Activated CD8-positive, alpha-beta memory T cell treated with anti-CD3 and anti-CD28 coated beads, Interleukin-2, amount 10 ng/mL, durations not matched to agents 7 days and 5 days (primary cell): ENCODE data around the gene PPP2R5C. TPM values are rescaled to one million over a fixed set of nuclear protein-coding genes. Genes with fewer than 3 reads are reported as not detected.
A peak's percentile ranks its signal among the peaks of the same experiment; 100 is the strongest.

Experiments used
- ATAC-seq: fragments of 150-1000 bp; cut with Tn5 transposase; one replicate; pipeline ENCODE4 v1.10.0; 2021; ENCODE audit warnings: moderate library complexity
- CTCF ChIA-PET: fragments of 350-600 bp; sonication (Branson Sonifier 250); formaldehyde crosslinking; loops from one replicate; lab custom pipeline; 2021; ENCODE audit warnings: antibody characterized with exemption; lab: Charles Lee
- DNase-seq: peaks from one replicate; pipeline ENCODE4 v3.0.0-alpha.2; 2020
- H3K27ac Mint-ChIP-seq: one replicate; pipeline ENCODE4 v1.8.0; 2021; ENCODE audit warnings: mild to moderate bottlenecking, mixed read lengths
- H3K27me3 Mint-ChIP-seq: one replicate; pipeline ENCODE4 v1.8.0; 2021; ENCODE audit warnings: mixed read lengths
- H3K36me3 Mint-ChIP-seq: one replicate; pipeline ENCODE4 v1.8.0; 2021; ENCODE audit warnings: mild to moderate bottlenecking, mixed read lengths
- H3K4me1 Mint-ChIP-seq: one replicate; pipeline ENCODE4 v1.8.0; 2021; ENCODE audit warnings: mixed read lengths
- H3K4me3 Mint-ChIP-seq: one replicate; pipeline ENCODE4 v1.8.0; 2021; ENCODE audit warnings: mild to moderate bottlenecking, moderate library complexity, mixed read lengths
- H3K9me3 Mint-ChIP-seq: one replicate; pipeline ENCODE4 v1.8.0; 2022; ENCODE audit warnings: low read depth, mixed read lengths
- total RNA-seq, 2 experiments: library from RNA; stranded (reverse); gene quantifications; one replicate each; pipeline ENCODE4 v1.2.3, GENCODE V29; 2021

The PPP2R5C gene
- total RNA-seq, 2 experiments from 2014 or later, result 213 to 234 TPM

GRCh38 chr14:101948666-101949216 lies 187.2 kb downstream of the PPP2R5C start:
- Mint-ChIP-seq H3K9me3 (no peaks in the 10 kb centered on the region), H3K27me3 (peaks cover 18% of the 10 kb centered on the region), H3K4me1 (peaks cover 15% of the 10 kb centered on the region), H3K36me3 (no peaks in the 10 kb centered on the region), H3K4me3 (peak overlapping the region; percentile 84), H3K27ac (peak overlapping the region; percentile 94)
- CTCF ChIA-PET, result interaction anchor here (1.0 to 2.4 kb wide), 9 partner anchors 9 to 366 kb away, joined by 3 to 22 read pairs (median 6); no protein-coding TSS in a partner anchor
- DNase-seq, result no peak
- ATAC-seq, result no peak

- Mint-ChIP-seq H3K36me3 (no peaks in the 10 kb centered on the region), H3K4me3 (no peak overlapping the region), H3K4me1 (peaks cover 15% of the 10 kb centered on the region), H3K27me3 (peaks cover 8% of the 10 kb centered on the region), H3K27ac (no peak overlapping the region), H3K9me3 (no peaks in the 10 kb centered on the region)
- CTCF ChIA-PET, result interaction anchor here (0.7 to 1.9 kb wide), 2 partner anchors 10 to 965 kb away, joined by 3 to 6 read pairs; no protein-coding TSS in a partner anchor
- ATAC-seq (no peak), DNase-seq (no peak)
Observed at GRCh38 chr14:101950100-101950499, 188.6 kb downstream of the PPP2R5C start.

- Mint-ChIP-seq H3K27ac (no peak overlapping the region), H3K36me3 (no peaks in the 10 kb centered on the region), H3K27me3 (peaks cover 3% of the 10 kb centered on the region), H3K4me1 (peaks cover 15% of the 10 kb centered on the region), H3K4me3 (no peak overlapping the region), H3K9me3 (no peaks in the 10 kb centered on the region)
- no peak for DNase-seq
- ATAC-seq, result no peak
- CTCF ChIA-PET, result interaction anchor here (1.0 to 1.9 kb wide), 2 partner anchors 9 to 33 kb away, joined by 3 to 6 read pairs; no protein-coding TSS in a partner anchor
Observed at GRCh38 chr14:101950516-101951215, 189.2 kb downstream of the PPP2R5C start.

GRCh38 chr14:101953151-101953550 lies 191.6 kb downstream of the PPP2R5C start:
- H3K27ac Mint-ChIP-seq, result no peak overlapping the region
- H3K36me3 Mint-ChIP-seq, result no peaks in the 10 kb centered on the region

GRCh38 chr14:101954501-101954900 lies 193.0 kb downstream of the PPP2R5C start:
- Mint-ChIP-seq H3K4me1 (peaks cover under 1% of the 10 kb centered on the region), H3K4me3 (no peak overlapping the region), H3K27me3 (no peaks in the 10 kb centered on the region), H3K9me3 (no peaks in the 10 kb centered on the region), H3K36me3 (no peaks in the 10 kb centered on the region), H3K27ac (no peak overlapping the region)
- DNase-seq (no peak), ATAC-seq (no peak)
- CTCF ChIA-PET, result no interaction called here

More at GRCh38 chr14:101953151-101953550, 191.6 kb downstream of the PPP2R5C start:
- Mint-ChIP-seq H3K27me3 (no peaks in the 10 kb centered on the region), H3K4me1 (peaks cover 10% of the 10 kb centered on the region), H3K9me3 (no peaks in the 10 kb centered on the region), H3K4me3 (no peak overlapping the region)
- no peak for DNase-seq
- no peak for ATAC-seq
- CTCF ChIA-PET, result interaction anchor here (0.6 to 2.3 kb wide), 4 partner anchors 9 to 193 kb away, joined by 3 to 8 read pairs (median 6); no protein-coding TSS in a partner anchor

- Mint-ChIP-seq H3K27ac (no peak overlapping the region), H3K36me3 (no peaks in the 10 kb centered on the region), H3K4me3 (no peak overlapping the region), H3K27me3 (no peaks in the 10 kb centered on the region), H3K4me1 (peaks cover 8% of the 10 kb centered on the region), H3K9me3 (no peaks in the 10 kb centered on the region)
- DNase-seq (no peak), ATAC-seq (no peak)
- CTCF ChIA-PET, result no interaction called here
Observed at GRCh38 chr14:101955695-101956161, 194.2 kb downstream of the PPP2R5C start.

GRCh38 chr14:101956179-101956885 lies 194.8 kb downstream of the PPP2R5C start:
- DNase-seq (no peak), ATAC-seq (no peak)
- peaks cover 14% of the 10 kb centered on the region for H3K4me1 Mint-ChIP-seq
- no peaks in the 10 kb centered on the region for H3K36me3 Mint-ChIP-seq
- H3K27me3 Mint-ChIP-seq, result peaks cover 2% of the 10 kb centered on the region
- no peak overlapping the region for H3K4me3 Mint-ChIP-seq
- no peaks in the 10 kb centered on the region for H3K9me3 Mint-ChIP-seq
- no peak overlapping the region for H3K27ac Mint-ChIP-seq
- CTCF ChIA-PET, result interaction anchor here (1.4 to 2.1 kb wide), 2 partner anchors 8 to 358 kb away, joined by 4 to 7 read pairs; no protein-coding TSS in a partner anchor

GRCh38 chr14:101957406-101958234 lies 196.1 kb downstream of the PPP2R5C start:
- H3K4me1 Mint-ChIP-seq, result peaks cover 16% of the 10 kb centered on the region
- no peak for ATAC-seq
- no peak overlapping the region for H3K27ac Mint-ChIP-seq
- H3K4me3 Mint-ChIP-seq, result no peak overlapping the region
- CTCF ChIA-PET, result interaction anchor here (0.6 to 2.1 kb wide), 7 partner anchors 9 to 356 kb away, joined by 3 to 8 read pairs (median 4); no protein-coding TSS in a partner anchor
- DNase-seq, result no peak
- H3K9me3 Mint-ChIP-seq, result no peaks in the 10 kb centered on the region
- peaks cover 2% of the 10 kb centered on the region for H3K27me3 Mint-ChIP-seq
- H3K36me3 Mint-ChIP-seq, result no peaks in the 10 kb centered on the region

- CTCF ChIA-PET, result interaction anchor here (0.6 to 3.9 kb wide), 8 partner anchors 10 to 258 kb away, joined by 3 to 22 read pairs (median 4); no protein-coding TSS in a partner anchor
- Mint-ChIP-seq H3K4me3 (no peak overlapping the region), H3K27ac (no peak overlapping the region), H3K36me3 (no peaks in the 10 kb centered on the region), H3K9me3 (no peaks in the 10 kb centered on the region), H3K4me1 (peaks cover 16% of the 10 kb centered on the region), H3K27me3 (peaks cover 2% of the 10 kb centered on the region)
- DNase-seq (no peak), ATAC-seq (no peak)
Observed at GRCh38 chr14:101958418-101959180, 197.1 kb downstream of the PPP2R5C start.

GRCh38 chr14:101959277-101959676 lies 197.8 kb downstream of the PPP2R5C start:
- H3K9me3 Mint-ChIP-seq, result no peaks in the 10 kb centered on the region
- no peak overlapping the region for H3K27ac Mint-ChIP-seq
- H3K4me3 Mint-ChIP-seq, result no peak overlapping the region
- ATAC-seq, result no peak
- no peaks in the 10 kb centered on the region for H3K36me3 Mint-ChIP-seq
- peaks cover 2% of the 10 kb centered on the region for H3K27me3 Mint-ChIP-seq
- H3K4me1 Mint-ChIP-seq, result peaks cover 20% of the 10 kb centered on the region
- no peak for DNase-seq
- CTCF ChIA-PET, result interaction anchor here (0.6 to 4.8 kb wide), 12 partner anchors 8 to 355 kb away, joined by 3 to 51 read pairs (median 6); no protein-coding TSS in a partner anchor

GRCh38 chr14:101960225-101960624 lies 198.7 kb downstream of the PPP2R5C start:
- no peaks in the 10 kb centered on the region for H3K36me3 Mint-ChIP-seq
- ATAC-seq (no peak), DNase-seq (peak; percentile 56)
- peaks cover 20% of the 10 kb centered on the region for H3K4me1 Mint-ChIP-seq
- no peak overlapping the region for H3K27ac Mint-ChIP-seq
- no peak overlapping the region for H3K4me3 Mint-ChIP-seq
- H3K9me3 Mint-ChIP-seq, result no peaks in the 10 kb centered on the region
- CTCF ChIA-PET, result interaction anchor here (0.6 to 4.8 kb wide), 15 partner anchors 9 to 354 kb away, joined by 3 to 51 read pairs (median 4); no protein-coding TSS in a partner anchor
- H3K27me3 Mint-ChIP-seq, result peaks cover 2% of the 10 kb centered on the region
